T-helper 2 cell treated with Interferon-gamma antibody and Interleukin-4, amounts not matched to agents 5 μg/mL and 100 μg/mL, for 36 hours (primary cell): Measurements from ENCODE around the gene RCC2.
"Not testable (repeated sequence)": the region's sequence is repeated elsewhere in the genome, so short reads cannot be mapped to it uniquely, and the experiment has no call there.

Source experiments
- DNase-seq: peaks from one replicate; pipeline ENCODE4 v3.0.0; 2021; ENCODE audit warnings: low spot score
- H3K27ac Mint-ChIP-seq: one replicate; pipeline ENCODE4 v1.8.0; 2021; ENCODE audit warnings: mild to moderate bottlenecking, mixed read lengths
- H3K27me3 Mint-ChIP-seq: one replicate; pipeline ENCODE4 v1.8.0; 2021; ENCODE audit warnings: low read depth, mixed read lengths
- H3K36me3 Mint-ChIP-seq: one replicate; pipeline ENCODE4 v1.8.0; 2021; ENCODE audit warnings: low read depth, mixed read lengths
- H3K4me1 Mint-ChIP-seq: one replicate; pipeline ENCODE4 v1.8.0; 2021; ENCODE audit warnings: low read depth, mixed read lengths
- H3K4me3 Mint-ChIP-seq: one replicate; pipeline ENCODE4 v1.8.0; 2022; ENCODE audit warnings: mild to moderate bottlenecking, moderate library complexity, mixed read lengths
- H3K9me3 Mint-ChIP-seq: one replicate; pipeline ENCODE4 v1.8.0; 2021; ENCODE audit warnings: mixed read lengths

The RCC2 gene

DNA sequence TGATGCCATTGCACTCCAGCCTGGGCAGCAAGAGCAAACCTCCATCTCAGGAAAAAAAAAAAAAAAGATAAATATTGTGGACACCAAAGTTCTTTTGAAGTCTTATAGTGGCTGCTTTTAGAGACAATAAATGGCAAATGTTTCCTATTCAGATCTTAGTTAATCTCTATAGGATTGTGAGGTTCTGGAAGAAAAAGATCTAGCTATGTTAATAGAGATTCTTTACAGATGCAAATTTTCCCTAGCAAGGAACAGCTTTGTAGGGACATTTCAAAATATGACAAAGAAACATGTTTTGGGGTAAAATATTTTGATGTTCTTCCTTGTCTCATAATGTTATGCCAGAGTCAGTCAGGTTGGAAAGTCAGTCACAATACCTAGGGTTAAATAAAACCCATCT, 24.5 kb upstream of the RCC2 start:
- Mint-ChIP-seq H3K4me1 (no peaks in the 10 kb centered on the region), H3K27me3 (peaks cover 3% of the 10 kb centered on the region), H3K9me3 (no peaks in the 10 kb centered on the region), H3K4me3 (no peak overlapping the region), H3K36me3 (no peaks in the 10 kb centered on the region), H3K27ac (no peak overlapping the region)
- no peak for DNase-seq

- Mint-ChIP-seq H3K27ac (no peak overlapping the region), H3K36me3 (no peaks in the 10 kb centered on the region), H3K9me3 (no peaks in the 10 kb centered on the region), H3K4me3 (no peak overlapping the region), H3K27me3 (peaks cover 3% of the 10 kb centered on the region), H3K4me1 (no peaks in the 10 kb centered on the region)
- DNase-seq, result no peak
Measured at GRCh38 chr1:17462669-17463068, 23.2 kb upstream of the RCC2 start.

GRCh38 chr1:17460219-17460618, 20.7 kb upstream of the RCC2 start:
- no peak overlapping the region for H3K27ac Mint-ChIP-seq
- H3K27me3 Mint-ChIP-seq, result peaks cover 3% of the 10 kb centered on the region
- no peaks in the 10 kb centered on the region for H3K36me3 Mint-ChIP-seq
- DNase-seq, result no peak
- H3K4me1 Mint-ChIP-seq, result no peaks in the 10 kb centered on the region
- H3K9me3 Mint-ChIP-seq, result no peaks in the 10 kb centered on the region
- no peak overlapping the region for H3K4me3 Mint-ChIP-seq

GRCh38 chr1:17458794-17459193, 19.3 kb upstream of the RCC2 start:
- Mint-ChIP-seq H3K36me3 (no peaks in the 10 kb centered on the region), H3K9me3 (no peaks in the 10 kb centered on the region), H3K4me3 (no peak overlapping the region), H3K27me3 (no peaks in the 10 kb centered on the region), H3K27ac (no peak overlapping the region), H3K4me1 (no peaks in the 10 kb centered on the region)
- no peak for DNase-seq

- no peak overlapping the region for H3K4me3 Mint-ChIP-seq
- no peak for DNase-seq
- no peaks in the 10 kb centered on the region for H3K36me3 Mint-ChIP-seq
- no peaks in the 10 kb centered on the region for H3K4me1 Mint-ChIP-seq
- no peaks in the 10 kb centered on the region for H3K27me3 Mint-ChIP-seq
- H3K9me3 Mint-ChIP-seq, result no peaks in the 10 kb centered on the region
- H3K27ac Mint-ChIP-seq, result no peak overlapping the region
Measured at GRCh38 chr1:17452686-17453085, 13.2 kb upstream of the RCC2 start.

DNA sequence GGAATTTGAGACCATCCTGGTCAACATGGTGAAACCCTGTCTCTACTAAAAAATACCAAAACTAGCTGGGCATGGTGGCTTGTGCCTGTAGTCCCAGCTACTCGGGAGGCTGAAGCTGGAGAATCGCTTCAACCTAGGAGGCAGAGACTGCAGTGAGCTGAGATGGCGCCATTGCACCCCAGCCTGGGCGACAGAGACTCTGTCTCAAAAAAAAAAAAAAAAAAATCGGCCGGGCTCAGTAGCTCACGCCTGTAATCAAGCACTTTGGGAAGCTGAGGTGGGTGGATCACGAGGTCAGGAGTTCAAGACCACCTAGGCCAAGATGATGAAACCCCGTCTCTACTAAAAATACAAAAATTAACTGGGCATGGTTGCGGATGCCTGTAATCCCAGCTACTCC, 12.7 kb upstream of the RCC2 start:
- not testable (repeated sequence) for H3K9me3 Mint-ChIP-seq, H3K4me1 Mint-ChIP-seq, H3K4me3 Mint-ChIP-seq, DNase-seq, H3K36me3 Mint-ChIP-seq, H3K27me3 Mint-ChIP-seq, H3K27ac Mint-ChIP-seq

- H3K4me1 Mint-ChIP-seq, result no peaks in the 10 kb centered on the region
- no peak for DNase-seq
- no peak overlapping the region for H3K27ac Mint-ChIP-seq
- H3K36me3 Mint-ChIP-seq, result no peaks in the 10 kb centered on the region
- H3K9me3 Mint-ChIP-seq, result no peaks in the 10 kb centered on the region
- no peak overlapping the region for H3K4me3 Mint-ChIP-seq
- H3K27me3 Mint-ChIP-seq, result no peaks in the 10 kb centered on the region
Measured at GRCh38 chr1:17451731-17452130, 12.3 kb upstream of the RCC2 start.

DNA sequence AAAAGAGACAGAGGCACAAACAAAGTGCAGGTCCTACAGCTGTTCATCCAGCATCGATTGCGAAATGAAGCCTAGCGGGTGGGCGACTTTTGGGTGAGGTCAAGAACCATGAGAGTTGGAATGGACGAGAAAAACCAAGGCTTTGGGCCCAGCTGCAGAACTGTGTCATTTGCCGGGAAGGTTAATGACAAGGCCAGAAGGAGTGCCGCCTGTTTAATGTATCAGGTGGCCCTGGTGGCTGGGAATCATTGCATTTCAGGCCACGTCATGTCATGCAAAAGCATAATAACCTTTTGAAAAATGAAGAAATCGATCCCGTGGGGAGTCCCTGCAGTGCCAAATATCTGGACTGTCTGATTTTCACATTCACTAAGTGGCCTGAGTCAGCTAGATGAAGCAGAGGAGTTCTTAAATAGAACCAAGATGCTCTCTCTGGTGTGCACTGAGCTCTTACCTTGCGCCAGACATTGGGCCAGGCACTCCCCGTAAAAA, 8.1 kb upstream of the RCC2 start:
- Mint-ChIP-seq H3K27ac (no peak overlapping the region), H3K27me3 (no peaks in the 10 kb centered on the region), H3K4me1 (peaks cover 4% of the 10 kb centered on the region), H3K36me3 (no peaks in the 10 kb centered on the region), H3K4me3 (no peak overlapping the region), H3K9me3 (no peaks in the 10 kb centered on the region)
- no peak for DNase-seq

DNA sequence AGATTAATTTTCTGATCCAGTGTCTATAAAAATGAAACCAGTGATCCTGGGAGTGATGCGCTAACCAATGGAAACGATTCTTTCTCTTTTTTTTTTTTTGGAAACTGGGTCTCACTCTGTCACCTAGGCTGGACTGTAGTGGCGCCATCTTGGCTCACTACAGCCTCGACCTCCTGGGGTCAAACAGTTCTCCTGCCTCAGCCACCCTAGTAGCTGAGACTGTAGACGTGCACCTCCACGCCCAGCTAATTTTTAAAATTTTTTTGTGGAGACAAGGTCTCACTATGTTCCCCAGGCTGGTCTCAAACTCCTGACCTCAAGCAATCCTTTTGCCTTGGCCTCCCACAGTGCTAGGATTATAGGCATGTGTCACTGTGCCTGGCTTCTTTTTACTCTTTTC, 3.4 kb upstream of the RCC2 start:
- Mint-ChIP-seq H3K27me3 (no peaks in the 10 kb centered on the region), H3K4me3 (no peak overlapping the region), H3K36me3 (peaks cover 2% of the 10 kb centered on the region), H3K4me1 (peaks cover 26% of the 10 kb centered on the region), H3K9me3 (no peaks in the 10 kb centered on the region), H3K27ac (no peak overlapping the region)
- DNase-seq, result no peak

GRCh38 chr1:17441993-17442357, 2.5 kb upstream of the RCC2 start:
- Mint-ChIP-seq H3K27ac (peak overlapping the region; percentile 77), H3K36me3 (peaks cover 4% of the 10 kb centered on the region), H3K4me3 (peak overlapping the region; percentile 84), H3K9me3 (no peaks in the 10 kb centered on the region), H3K4me1 (peaks cover 26% of the 10 kb centered on the region), H3K27me3 (no peaks in the 10 kb centered on the region)
- DNase-seq, result no peak

GRCh38 chr1:17441265-17441992, 2.0 kb upstream of the RCC2 start:
- no peak for DNase-seq
- peaks cover 30% of the 10 kb centered on the region for H3K4me1 Mint-ChIP-seq
- H3K36me3 Mint-ChIP-seq, result peaks cover 9% of the 10 kb centered on the region
- no peaks in the 10 kb centered on the region for H3K9me3 Mint-ChIP-seq
- no peaks in the 10 kb centered on the region for H3K27me3 Mint-ChIP-seq
- H3K27ac Mint-ChIP-seq, result peak overlapping the region; percentile 77
- H3K4me3 Mint-ChIP-seq, result peak overlapping the region; percentile 84

DNA sequence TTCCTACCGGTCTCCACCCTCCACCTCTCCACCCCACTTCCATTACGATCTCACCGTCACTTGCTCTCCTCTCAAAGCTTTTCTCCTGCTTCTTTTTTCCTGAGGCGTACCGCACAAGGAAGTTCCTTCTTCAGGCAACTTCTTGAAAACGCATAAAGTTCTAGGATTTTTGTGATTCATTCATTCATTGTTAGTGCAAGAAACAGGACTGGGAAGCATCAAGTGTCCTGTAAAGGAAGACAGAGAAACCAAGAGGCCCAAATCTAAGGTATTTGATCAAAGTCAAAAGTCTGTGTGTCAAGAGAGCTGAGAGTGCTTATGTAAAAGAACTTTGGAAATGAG, 1.3 kb upstream of the RCC2 start:
- peaks cover 35% of the 10 kb centered on the region for H3K4me1 Mint-ChIP-seq
- no peak for DNase-seq
- peak overlapping the region; percentile 84 for H3K4me3 Mint-ChIP-seq
- H3K27me3 Mint-ChIP-seq, result no peaks in the 10 kb centered on the region
- peaks cover 12% of the 10 kb centered on the region for H3K36me3 Mint-ChIP-seq
- H3K9me3 Mint-ChIP-seq, result no peaks in the 10 kb centered on the region
- peak overlapping the region; percentile 77 for H3K27ac Mint-ChIP-seq

DNA sequence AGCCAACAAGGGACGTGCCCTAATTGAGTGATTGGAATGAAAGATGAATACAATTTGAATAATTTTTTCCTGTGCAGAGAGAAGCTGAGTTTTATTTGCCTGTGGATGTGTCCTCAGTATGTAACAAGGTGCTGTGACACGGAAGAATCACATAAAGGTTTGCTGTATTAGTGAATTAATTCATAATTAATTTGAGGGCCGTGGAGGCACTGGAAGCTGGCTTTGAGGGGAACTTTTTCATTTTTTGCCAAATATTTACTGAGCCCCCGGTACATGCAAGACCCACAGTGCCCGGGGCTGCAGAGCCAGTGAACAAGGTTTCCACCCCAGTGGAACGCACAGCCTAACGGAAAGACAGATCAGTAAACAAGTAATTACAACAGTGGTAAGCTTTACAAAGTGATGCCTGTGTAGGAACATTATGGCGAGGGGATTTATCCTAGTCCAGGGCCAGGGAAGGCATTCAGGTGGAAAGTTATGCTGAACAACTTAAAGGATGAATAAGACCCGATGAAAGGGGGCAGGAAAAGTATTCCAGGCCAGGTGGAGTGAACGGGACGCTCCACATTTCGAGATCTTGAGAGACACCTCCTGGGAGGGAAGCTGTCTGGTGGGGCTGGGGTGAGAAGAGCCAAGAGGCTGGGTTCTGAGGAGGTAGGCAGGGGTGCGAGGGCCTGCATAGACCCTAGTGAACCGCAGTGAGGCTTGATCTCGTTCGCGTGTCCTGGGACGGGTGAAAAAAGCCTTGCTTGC, 773 bp upstream of the RCC2 start:
- Mint-ChIP-seq H3K27ac (peak overlapping the region; percentile 77), H3K36me3 (peaks cover 12% of the 10 kb centered on the region)

GRCh38 chr1:17438318-17439249, 893 bp downstream of the RCC2 start:
- Mint-ChIP-seq H3K4me3 (peak overlapping the region; percentile 98), H3K4me1 (peaks cover 44% of the 10 kb centered on the region), H3K36me3 (peaks cover 23% of the 10 kb centered on the region), H3K27ac (peak overlapping the region; percentile 99), H3K9me3 (no peaks in the 10 kb centered on the region), H3K27me3 (no peaks in the 10 kb centered on the region)
- DNase-seq, result peak; percentile 84

More for the DNA sequence above, 773 bp upstream of the RCC2 start:
- no peaks in the 10 kb centered on the region for H3K9me3 Mint-ChIP-seq
- H3K4me1 Mint-ChIP-seq, result peaks cover 39% of the 10 kb centered on the region
- H3K4me3 Mint-ChIP-seq, result peak overlapping the region; percentile 84
- no peaks in the 10 kb centered on the region for H3K27me3 Mint-ChIP-seq
- no peak for DNase-seq
